Measurements from ENCODE around the gene ZNF789. TPM values are rescaled to one million over a fixed set of nuclear protein-coding genes. Genes with fewer than 3 reads are reported as not detected.
A peak's percentile ranks its signal among the peaks of the same experiment; 100 is the strongest.

The ZNF789 gene
- total and polyA plus RNA-seq, 9 of the 15 experiments (the other 6 are each of a cell fraction or from before 2014, with no cell fraction given): 6.1 to 57.0 (median 24.8) TPM

DNA sequence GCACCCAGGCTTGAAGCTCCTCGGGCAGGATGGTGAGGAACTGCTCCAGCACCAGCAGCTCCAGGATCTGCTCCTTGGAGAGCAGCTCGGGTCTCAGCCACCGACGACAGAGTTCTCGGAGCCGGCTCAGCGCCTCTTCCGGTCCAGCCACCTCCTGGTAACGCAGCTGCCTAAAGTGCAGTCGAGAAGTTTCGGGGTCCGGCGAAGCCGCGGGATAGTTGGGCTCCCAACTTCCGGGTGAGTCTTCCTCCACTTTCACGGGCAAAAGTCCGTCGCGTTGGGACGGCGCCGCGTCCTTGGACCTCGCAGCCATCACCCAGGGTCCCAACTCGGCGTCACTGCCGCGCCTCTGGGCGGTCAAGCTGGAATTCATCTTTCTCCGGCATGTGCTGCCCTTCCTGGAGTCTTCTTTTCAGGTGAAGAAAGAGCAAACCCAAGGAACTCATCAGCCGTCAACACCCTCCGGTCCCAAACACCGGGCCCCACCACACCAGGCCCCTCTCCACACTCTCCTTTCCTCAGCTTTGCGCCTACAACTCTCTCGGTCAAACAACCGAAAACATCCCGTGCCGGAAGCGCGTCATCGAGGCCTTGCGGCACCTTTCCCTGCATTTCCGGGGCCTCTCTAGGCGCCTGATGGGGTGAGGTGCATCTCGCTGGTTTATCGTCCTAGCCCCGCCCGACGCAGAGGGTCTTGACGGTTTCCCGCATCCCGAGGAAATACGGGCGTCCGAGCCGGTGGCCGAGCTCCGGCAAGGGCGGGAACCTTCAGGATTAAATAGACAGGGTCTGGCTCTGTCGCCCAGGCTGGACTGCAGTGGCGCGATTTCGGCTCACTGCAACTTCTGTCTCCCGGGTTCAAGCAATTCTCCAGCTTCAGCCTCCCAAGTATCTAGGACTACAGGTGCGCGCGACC is 27.3 kb downstream of the ZNF789 start, which contains the start of gene ZNF394 (continued):
- TF ChIP-seq ILK (tag; IDR thresholded peaks at IDR 0.05; ENCODE audit: borderline replicate concordance, low read depth) (no peak), NKRF (IDR thresholded peaks at IDR 0.05; ENCODE audit: borderline replicate concordance) (peak; percentile 94), ZNF316 (IDR thresholded peaks at IDR 0.05) (peak; percentile 20; the same call in 1 of the 2 replicates), GABPA (tag; conservative IDR thresholded peaks at IDR 0.05; ENCODE audit: low read depth) (peak; percentile 99), HLTF (IDR thresholded peaks at IDR 0.05) (peak; percentile 65; the same call in 1 of the 2 replicates), NBN (IDR thresholded peaks at IDR 0.05; ENCODE audit: low read depth) (0 out of 2 replicates have a peak, but pooled peaks have one; percentile 66), SIRT6 (IDR thresholded peaks at IDR 0.05; ENCODE audit: low read depth, low read length) (no peak), POLR2B (IDR thresholded peaks at IDR 0.05; ENCODE audit: low read depth, partially characterized antibody) (peak; percentile 96), KDM2B (CRISPR knock-in tag; IDR thresholded peaks at IDR 0.05) (no peak), ZBTB1 (CRISPR knock-in tag; IDR thresholded peaks at IDR 0.05; ENCODE audit: borderline replicate concordance, low read depth) (peak; percentile 59), ZNF263 (CRISPR knock-in tag; IDR thresholded peaks at IDR 0.05; ENCODE audit: borderline replicate concordance) (peak; percentile 68; the same call in 1 of the 2 replicates), ZNF431 (CRISPR knock-in tag; IDR thresholded peaks at IDR 0.05) (peak; percentile 68; the same call in 1 of the 2 replicates), ZNF75A (CRISPR knock-in tag; IDR thresholded peaks at IDR 0.05) (no peak), STAT5B (CRISPR knock-in tag; IDR thresholded peaks at IDR 0.05) (no peak), PCBP1 (IDR thresholded peaks at IDR 0.05; ENCODE audit: low read depth, low read length, poor library complexity, severe bottlenecking) (peak; percentile 68), THAP7 (CRISPR knock-in tag; IDR thresholded peaks at IDR 0.05) (no peak), SMAD4 (CRISPR knock-in tag; conservative IDR thresholded peaks at IDR 0.05) (0 out of 2 replicates have a peak, but pooled peaks have one; percentile 16), HDAC8 (tag; IDR thresholded peaks at IDR 0.05) (0 out of 2 replicates have a peak, but pooled peaks have one; percentile 48), ESRRA (IDR thresholded peaks at IDR 0.05; ENCODE audit: borderline replicate concordance, low read depth) (peak; percentile 82; the same call in 1 of the 2 replicates), DIDO1 (tag; IDR thresholded peaks at IDR 0.05; ENCODE audit: low read depth) (peak; percentile 92), ZFPM2 (CRISPR knock-in tag; IDR thresholded peaks at IDR 0.05) (0 out of 2 replicates have a peak, but pooled peaks have one; percentile 77), TBP (optimal IDR thresholded peaks at IDR 0.05; ENCODE audit: low read depth, low read length) (peak; percentile 90), HEY1 (CRISPR knock-in tag; IDR thresholded peaks at IDR 0.05; ENCODE audit: borderline replicate concordance) (no peak), NRF1 (conservative IDR thresholded peaks at IDR 0.05 in 1 of 2, IDR thresholded peaks at IDR 0.05 in 1 of 2) (peak; percentile 47 to 63; a peak in 3 of 4 replicates), SP2 (IDR thresholded peaks at IDR 0.05; ENCODE audit: extremely low read depth, low read depth, low read length, poor library complexity, severe bottlenecking) (peak; percentile 97), ATF7 (IDR thresholded peaks at IDR 0.05) (peak; percentile 87), DACH1 (IDR thresholded peaks at IDR 0.05; ENCODE audit: partially characterized antibody) (no peak)

Measured in K562 (cell line).